NB4 (cell line): Measurements from ENCODE around the gene PHC3.

Source experiments
- POLR2A ChIP-seq: IDR thresholded peaks from 2 replicates; pipeline ENCODE4 v1.6.1; 2011; ENCODE audit warnings: mild to moderate bottlenecking; ENCODE audit not compliant: insufficient read length; ENCODE audit errors: extremely low read depth
- TF ChIP-seq, protein P1 (sequence below): IDR thresholded peaks from one replicate; pipeline ENCODE4 v1.5.1; 2012; ENCODE audit warnings: low read depth, low read length

DNA sequence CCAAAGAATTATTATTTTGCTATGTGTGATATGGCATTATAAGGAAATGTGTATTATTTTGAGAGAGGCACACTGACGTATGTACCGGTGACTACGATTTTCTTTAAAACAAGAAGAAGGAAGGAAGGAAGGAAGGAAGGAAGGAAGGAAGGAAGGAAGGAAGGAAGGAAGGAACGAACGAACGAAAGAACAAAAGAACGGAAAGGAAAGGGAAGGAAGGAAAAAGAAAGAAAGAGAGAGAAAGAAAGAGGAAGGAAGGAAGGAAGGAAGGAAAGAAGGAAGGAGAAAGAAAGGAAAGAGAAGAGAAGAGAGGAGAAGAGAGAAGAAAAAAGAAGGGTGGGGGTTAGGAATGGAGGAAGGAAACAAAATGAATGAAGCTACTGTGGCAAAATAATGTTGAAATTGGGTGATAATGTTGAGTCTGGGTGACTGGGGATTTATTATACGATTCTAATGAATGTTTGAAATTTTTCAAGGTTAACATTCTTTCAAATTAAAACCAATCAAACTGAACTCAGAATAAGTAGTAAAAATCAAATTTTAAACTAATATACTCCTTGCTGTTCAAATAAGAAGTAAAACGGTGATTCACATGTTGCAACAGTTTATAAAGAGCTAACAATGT is 70.3 kb downstream of the PHC3 start:
- no peak for TF ChIP-seq POLR2A
- TF ChIP-seq, protein P1, sequence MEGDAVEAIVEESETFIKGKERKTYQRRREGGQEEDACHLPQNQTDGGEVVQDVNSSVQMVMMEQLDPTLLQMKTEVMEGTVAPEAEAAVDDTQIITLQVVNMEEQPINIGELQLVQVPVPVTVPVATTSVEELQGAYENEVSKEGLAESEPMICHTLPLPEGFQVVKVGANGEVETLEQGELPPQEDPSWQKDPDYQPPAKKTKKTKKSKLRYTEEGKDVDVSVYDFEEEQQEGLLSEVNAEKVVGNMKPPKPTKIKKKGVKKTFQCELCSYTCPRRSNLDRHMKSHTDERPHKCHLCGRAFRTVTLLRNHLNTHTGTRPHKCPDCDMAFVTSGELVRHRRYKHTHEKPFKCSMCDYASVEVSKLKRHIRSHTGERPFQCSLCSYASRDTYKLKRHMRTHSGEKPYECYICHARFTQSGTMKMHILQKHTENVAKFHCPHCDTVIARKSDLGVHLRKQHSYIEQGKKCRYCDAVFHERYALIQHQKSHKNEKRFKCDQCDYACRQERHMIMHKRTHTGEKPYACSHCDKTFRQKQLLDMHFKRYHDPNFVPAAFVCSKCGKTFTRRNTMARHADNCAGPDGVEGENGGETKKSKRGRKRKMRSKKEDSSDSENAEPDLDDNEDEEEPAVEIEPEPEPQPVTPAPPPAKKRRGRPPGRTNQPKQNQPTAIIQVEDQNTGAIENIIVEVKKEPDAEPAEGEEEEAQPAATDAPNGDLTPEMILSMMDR = no peak
